Limb (tissue), 2 donors: ENCODE results near the gene TACC2.
"Not testable (repeated sequence)": the region's sequence is repeated elsewhere in the genome, so short reads cannot be mapped to it uniquely, and the experiment has no call there.

Experiments used
- DNase-seq, 2 donors: peaks; one replicate each; pipeline ENCODE4 v3.0.0-alpha.2; 2016; ENCODE audit errors: extremely low spot score in 2 of 2

TACC2 gene

DNA sequence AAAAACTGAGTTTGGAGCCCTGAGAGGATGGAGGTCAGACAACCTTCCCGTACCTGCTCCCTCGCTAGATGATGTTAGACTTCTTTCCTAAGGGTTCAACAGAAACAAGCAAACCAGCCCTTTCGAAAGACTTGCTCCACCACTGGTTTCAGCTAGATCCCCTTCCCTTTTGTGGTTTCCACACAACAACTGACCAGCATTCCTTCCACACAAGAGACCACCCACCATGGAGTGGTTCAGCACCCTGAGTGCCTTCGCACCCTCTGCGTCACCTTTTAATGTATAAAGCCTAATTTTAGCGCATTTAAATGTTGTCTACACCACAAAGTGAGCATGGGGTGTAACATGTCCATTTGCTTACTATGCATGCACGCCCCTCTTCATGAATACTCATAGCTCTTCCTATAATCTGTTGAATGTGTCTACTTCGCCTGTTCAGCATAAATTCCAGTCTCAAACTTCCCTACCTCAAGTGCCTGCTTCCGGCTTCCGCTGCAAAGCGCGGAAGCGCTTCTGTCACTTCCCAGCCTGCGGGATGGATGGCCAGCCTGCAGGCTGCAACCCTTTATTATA, 69.0 kb downstream of the TACC2 start:
- DNase-seq, result no peak

DNA sequence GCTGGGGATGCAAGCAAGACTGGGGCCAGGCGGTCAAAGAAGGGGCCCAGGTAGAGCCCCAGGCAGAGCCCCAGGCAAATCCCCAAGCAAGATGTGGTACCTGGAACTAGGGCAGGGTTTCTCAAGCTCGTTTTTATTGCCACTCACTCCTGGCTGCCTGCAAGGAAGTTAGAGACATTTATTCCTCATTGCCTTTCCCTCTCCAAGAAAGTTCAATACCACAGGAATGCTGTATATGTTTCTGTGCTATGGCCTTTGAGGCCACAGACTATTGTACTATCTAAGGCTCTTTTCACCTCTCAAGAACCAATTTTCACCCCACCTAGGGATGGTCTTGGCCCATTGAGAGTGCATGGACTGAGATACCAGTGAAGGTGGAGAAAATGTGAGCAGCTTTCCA, 71.3 kb downstream of the TACC2 start:
- no peak for DNase-seq

DNA sequence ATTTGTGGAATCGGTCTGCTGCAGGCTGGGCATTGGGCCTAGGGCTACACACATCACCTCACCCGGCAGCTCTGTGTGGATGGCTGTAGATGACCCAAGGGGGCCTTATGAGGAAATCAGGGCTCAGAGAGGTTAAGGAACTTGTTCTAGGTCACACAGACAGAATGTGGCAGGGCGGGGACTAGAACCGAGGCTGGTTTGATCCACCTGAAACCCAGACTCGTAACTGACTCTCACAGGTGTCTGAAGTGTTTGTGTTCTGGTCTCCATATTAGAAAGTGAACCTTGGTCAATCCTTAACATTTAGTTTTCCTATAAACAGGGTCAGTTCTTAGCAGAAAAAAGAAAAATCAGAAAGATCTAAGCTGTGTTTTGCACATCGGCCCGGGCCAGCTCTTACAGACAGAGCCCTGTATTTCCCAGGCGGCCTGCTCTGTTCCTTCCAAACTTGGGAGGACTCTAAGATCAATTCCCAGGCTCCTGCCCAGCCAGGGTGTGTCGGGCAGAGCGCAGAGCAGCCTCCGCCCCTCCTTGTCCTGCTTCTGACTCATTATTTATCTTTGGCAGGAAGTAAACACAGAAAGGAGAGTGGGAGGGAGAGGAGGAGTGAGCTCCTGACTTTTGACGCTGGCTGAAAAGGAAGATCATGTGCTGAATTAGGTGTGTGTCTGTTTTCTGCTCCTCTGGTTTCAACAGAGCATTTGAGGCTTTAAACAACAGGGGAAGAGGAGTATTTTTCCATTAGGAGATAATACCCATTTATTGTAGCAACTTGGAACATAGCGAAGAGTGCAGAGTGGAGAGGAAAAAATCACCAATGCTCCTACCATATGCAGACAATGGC, 74.1 kb downstream of the TACC2 start:
- peak in 1 of 2 donors; percentile 42 for DNase-seq

DNA sequence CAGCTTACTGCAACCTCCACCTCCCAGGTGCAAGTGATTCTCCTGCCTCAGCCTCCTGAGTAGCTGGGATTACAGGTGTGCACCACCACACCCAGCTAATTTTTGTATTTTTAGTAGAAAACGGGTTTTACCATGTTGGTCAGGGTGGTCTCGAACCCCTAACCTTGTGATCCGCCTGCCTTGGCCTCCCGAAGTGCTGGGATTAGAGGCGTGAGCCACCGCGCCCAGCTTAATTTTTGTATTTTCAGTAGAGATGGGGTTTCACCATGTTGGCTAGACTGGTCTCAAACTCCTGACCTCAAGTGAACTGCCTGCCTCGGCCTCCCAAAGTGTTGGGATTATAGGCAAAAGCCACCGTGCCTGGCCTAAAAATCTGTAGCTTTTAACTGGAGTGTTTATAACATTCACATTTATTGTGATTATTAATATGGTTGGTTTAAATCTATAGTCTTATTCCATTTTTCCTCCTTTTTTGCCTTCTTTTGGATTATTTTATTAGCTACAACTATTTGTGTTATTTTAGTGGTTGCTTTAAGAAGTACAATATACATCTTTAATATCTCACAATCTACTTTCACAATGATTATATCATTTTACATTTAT, 77.5 kb downstream of the TACC2 start:
- DNase-seq, result not testable (repeated sequence)

DNA sequence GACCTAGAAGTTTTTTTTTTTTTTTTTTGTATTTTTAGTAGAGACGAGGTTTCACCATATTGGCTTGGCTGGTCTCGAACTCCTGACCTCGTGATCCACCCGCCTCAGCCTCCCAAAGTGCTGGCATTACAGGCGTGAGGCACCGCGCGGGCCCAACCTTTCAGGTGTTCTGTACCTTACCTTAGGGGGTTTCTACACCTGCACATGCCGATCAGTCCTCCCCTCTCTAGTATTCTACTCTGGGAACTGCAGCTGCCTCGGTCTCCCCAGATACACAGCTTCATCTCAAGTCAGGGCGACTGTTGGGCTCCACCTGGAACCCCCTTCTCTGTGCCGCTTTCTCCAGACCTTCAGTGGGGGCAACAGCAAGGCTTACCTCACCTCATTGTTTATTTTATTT, 79.9 kb downstream of the TACC2 start:
- DNase-seq, result no peak

DNA sequence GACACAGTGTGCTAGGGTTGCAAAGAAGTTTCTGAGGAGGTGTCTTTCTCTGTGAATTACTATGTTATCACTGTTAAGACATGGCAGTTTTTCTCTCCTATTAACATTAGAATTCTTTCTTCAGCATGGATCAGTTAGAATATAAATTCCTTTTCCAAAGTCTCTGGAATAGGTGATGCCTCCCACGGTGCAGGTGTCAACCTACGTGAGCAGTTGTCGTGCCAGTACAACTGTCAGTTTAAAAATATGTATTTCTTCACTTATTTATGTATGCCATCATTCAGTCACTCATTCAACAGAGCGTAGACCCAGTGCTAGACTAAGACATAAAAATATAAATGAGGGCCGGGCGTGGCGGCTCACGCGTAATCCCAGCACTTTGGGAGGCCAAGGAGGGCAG, 83.5 kb downstream of the TACC2 start:
- DNase-seq, result no peak

DNA sequence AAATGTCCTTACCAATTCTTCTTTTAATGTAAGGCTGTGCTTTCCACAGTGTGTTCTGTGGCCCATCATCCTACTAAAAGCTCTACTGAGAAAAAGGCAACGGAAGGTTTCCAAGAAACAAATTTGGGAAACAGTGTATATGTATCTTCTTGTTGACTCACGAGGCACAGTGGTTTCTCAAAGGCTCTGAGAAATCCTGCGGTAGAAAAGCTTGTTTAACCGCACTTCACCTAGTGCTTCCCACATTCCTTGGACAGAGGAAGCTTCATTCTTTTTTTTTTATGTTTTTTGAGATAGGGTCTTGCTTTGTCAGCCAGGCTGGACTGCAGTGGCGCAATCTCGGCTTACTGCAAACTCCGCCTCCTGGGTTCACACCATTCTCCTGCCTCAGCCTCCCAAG, 84.5 kb downstream of the TACC2 start:
- no peak for DNase-seq

DNA sequence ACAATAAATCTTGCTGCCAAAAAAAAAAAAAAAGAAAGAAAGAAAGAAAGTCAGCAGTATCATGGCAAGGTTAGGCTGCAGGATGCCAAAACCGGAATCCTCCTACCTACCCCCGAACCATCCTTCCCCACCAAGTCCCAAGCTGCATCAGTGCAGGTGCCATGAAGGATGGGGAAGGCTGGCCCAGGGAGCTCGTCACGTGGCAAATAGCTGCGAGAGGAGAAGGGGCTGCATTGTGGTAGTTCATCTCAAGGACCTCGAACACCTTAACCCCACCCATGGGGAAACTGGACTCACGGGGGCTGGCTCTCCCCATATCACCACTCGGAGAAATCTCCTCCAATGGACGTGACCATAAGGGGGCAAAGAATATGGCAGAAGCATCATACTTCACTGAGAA, 86.2 kb downstream of the TACC2 start:
- no peak for DNase-seq

DNA sequence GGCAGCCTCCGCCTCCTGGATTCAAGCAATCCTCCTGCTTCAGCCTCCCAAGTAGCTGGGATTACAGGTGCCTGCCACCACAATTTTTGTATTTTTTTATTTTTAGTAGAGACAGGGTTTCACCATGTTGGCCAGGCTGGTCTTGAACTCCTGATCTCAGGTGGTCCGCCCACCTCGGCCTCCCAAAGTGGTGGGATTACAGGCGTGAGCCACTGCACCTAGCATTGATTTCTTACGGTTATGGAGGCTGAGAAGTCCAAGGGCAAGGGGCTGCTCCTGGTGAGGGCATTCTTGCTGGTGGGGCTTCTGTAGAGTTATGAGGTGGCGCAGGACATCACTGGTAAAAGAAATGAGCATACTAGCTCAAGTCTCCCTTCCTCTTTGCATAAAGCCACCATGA, 86.9 kb downstream of the TACC2 start:
- DNase-seq, result not testable (repeated sequence)

DNA sequence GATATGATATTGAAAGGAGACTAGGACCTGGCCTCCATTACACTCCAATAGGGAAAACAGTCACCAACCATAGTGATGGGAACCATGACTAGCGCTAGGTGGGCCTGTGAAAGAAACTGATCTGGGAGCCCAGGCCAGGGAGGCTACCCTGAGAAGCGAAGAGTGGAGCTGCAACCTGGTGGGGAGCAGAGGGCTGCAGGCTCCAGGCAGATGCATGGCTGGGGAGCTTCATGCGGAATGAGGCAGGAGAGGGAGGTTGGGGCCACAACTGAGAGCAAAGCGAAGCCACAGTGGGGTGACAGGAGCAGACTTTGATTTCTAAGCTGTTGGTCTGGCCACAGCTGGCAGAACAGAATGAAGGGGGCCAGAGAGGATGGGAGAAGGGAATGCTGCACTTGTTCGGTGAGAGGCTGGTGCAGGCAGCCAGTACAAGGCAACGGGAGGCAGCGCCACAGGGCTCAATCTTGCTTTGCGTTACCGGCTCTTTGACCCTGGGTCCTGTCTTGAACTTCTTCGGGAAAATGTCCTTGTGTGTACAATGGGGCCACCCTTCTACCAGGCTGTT, 88.4 kb downstream of the TACC2 start:
- DNase-seq, result no peak

DNA sequence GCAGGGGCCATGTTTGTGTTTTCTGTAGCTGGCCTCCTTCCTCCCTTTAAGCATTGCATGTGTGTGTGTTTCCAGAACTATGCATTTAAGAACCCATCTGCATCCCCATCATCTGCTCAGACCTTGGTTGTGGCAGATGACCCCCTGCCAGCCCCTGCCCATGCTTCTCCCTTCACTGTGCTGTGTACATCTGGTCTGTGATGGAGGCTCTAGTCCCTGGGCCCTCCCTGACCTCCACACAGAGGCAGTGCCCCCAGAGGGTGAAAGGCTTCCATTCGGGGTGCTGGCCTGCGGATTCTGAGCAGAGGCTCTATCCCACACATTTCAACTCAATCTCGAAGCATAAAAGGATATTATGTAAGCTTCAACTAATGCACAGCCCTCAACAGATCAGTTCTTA, 89.4 kb downstream of the TACC2 start:
- no peak for DNase-seq

DNA sequence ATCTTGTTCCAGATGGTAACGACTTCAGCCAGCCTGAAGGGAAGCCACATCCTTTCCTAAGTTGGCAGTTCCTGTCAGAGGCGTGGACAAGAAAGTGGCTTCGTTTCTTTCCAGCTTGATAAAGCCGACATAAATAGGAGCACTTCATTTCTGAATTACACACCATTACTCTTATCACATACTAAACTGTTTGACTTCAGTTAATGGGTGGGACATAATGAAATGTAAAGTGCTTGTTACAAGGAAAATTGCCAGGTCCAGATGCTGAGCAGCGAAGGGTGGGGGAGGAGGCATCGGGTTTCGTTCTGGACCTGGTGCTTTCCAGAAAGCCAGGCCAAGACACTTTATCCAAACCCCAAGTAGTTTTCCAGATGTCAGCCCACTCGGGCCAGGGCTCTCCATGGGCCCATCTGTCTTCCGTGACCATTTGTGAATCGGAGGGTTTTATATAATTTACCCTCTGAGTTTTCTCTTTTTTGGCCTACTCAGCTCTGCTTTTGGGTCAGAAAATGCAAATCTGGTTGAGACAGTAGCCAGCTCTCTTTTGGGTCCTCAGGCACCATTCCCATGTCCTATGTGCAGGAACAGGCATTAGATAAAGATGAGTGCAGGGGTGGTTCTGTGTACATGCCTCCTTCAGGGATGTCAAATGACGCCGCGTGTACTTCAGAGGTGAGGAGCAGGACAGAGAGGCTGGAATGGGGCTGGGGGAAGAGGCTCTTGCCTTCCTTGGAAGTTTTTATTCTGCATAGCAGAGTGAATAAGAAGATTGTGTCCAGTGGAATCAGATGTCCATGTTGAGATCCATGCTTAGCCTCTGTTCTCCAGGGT, 90.2 kb downstream of the TACC2 start:
- peak; percentile 72 to 79 for DNase-seq

DNA sequence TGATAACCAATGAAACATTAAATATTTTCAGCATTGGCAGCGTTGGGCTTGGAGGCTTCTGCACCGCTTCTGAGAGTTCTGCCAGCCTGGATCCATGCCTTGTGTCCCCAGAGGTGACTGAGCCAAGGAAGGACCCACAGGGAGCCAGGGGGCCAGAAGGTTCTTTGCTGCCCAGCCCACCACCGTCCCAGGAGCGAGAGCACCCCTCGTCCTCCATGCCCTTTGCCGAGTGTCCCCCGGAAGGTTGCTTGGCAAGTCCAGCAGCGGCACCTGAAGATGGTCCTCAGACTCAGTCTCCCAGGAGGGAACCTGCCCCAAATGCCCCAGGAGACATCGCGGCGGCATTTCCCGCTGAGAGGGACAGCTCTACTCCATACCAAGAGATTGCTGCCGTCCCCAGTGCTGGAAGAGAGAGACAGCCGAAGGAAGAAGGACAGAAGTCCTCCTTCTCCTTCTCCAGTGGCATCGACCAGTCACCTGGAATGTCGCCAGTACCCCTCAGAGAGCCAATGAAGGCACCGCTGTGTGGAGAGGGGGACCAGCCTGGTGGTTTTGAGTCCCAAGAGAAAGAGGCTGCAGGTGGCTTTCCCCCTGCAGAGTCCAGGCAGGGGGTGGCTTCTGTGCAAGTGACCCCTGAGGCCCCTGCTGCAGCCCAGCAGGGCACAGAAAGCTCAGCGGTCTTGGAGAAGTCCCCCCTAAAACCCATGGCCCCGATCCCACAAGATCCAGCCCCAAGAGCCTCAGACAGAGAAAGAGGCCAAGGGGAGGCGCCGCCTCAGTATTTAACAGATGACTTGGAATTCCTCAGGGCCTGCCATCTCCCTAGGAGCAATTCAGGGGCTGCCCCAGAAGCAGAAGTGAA, 93.9 kb downstream of the TACC2 start:
- DNase-seq, result no peak

DNA sequence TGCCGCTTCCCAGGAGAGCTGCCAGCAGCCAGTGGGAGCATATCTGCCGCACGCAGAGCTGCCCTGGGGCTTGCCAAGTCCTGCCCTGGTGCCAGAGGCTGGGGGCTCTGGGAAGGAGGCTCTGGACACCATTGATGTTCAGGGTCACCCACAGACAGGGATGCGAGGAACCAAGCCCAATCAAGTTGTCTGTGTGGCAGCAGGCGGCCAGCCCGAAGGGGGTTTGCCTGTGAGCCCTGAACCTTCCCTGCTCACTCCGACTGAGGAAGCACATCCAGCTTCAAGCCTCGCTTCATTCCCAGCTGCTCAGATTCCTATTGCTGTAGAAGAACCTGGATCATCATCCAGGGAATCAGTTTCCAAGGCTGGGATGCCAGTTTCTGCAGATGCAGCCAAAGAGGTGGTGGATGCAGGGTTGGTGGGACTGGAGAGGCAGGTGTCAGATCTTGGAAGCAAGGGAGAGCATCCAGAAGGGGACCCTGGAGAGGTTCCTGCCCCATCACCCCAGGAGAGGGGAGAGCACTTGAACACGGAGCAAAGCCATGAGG, 94.6 kb downstream of the TACC2 start:
- no peak for DNase-seq

DNA sequence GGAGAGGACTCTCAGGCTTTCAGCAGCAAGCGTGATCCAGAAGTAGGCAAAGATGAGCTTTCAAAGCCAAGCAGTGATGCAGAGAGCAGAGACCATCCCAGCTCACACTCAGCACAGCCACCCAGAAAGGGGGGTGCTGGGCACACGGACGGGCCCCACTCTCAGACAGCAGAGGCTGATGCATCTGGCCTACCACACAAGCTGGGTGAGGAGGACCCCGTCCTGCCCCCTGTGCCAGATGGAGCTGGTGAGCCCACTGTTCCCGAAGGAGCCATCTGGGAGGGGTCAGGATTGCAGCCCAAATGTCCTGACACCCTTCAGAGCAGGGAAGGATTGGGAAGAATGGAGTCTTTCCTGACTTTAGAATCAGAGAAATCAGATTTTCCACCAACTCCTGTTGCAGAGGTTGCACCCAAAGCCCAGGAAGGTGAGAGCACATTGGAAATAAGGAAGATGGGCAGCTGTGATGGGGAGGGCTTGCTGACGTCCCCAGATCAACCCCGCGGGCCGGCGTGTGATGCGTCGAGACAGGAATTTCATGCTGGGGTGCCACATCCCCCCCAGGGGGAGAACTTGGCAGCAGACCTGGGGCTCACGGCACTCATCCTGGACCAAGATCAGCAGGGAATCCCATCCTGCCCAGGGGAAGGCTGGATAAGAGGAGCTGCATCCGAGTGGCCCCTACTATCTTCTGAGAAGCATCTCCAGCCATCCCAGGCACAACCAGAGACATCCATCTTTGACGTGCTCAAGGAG, 95.5 kb downstream of the TACC2 start:
- no peak for DNase-seq

DNA sequence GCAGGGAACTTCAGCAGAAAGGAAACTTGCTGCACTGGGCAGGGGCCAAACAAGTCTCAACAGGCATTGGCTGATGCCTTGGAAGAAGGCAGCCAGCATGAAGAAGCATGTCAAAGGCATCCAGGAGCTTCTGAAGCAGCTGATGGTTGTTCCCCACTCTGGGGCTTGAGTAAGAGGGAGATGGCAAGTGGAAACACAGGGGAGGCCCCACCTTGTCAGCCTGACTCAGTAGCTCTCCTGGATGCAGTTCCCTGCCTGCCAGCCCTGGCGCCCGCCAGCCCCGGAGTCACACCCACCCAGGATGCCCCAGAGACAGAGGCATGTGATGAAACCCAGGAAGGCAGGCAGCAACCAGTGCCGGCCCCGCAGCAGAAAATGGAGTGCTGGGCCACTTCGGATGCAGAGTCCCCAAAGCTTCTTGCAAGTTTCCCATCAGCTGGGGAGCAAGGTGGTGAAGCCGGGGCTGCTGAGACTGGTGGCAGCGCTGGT, 96.5 kb downstream of the TACC2 start:
- no peak for DNase-seq

DNA sequence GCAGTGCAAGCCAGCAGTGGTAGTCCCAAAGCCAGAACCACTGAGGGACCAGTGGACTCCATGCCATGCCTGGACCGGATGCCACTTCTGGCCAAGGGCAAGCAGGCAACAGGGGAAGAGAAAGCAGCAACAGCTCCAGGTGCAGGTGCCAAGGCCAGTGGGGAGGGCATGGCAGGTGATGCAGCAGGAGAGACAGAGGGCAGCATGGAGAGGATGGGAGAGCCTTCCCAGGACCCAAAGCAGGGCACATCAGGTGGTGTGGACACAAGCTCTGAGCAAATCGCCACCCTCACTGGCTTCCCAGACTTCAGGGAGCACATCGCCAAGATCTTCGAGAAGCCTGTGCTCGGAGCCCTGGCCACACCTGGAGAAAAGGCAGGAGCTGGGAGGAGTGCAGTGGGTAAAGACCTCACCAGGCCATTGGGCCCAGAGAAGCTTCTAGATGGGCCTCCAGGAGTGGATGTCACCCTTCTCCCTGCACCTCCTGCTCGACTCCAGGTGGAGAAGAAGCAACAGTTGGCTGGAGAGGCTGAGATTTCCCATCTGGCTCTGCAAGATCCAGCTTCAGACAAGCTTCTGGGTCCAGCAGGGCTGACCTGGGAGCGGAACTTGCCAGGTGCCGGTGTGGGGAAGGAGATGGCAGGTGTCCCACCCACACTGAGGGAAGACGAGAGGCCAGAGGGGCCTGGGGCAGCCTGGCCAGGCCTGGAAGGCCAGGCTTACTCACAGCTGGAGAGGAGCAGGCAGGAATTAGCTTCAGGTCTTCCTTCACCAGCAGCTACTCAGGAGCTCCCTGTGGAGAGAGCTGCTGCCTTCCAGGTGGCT, 97.7 kb downstream of the TACC2 start:
- no peak for DNase-seq

DNA sequence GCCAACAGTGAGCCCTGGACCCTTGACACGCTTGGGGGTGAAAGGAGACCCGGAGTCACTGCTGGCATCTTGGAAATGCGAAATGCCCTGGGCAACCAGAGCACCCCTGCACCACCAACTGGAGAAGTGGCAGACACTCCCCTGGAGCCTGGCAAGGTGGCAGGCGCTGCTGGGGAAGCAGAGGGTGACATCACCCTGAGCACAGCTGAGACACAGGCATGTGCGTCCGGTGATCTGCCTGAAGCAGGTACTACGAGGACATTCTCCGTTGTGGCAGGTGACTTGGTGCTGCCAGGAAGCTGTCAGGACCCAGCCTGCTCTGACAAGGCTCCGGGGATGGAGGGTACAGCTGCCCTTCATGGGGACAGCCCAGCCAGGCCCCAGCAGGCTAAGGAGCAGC, 98.5 kb downstream of the TACC2 start:
- DNase-seq, result no peak
